Endodermal cell (in vitro differentiated cells): ENCODE data around the gene TRABD2B. TPM values are rescaled to one million over a fixed set of nuclear protein-coding genes. Genes with fewer than 3 reads are reported as not detected.

Source experiments
- DNase-seq: peaks from one replicate; pipeline ENCODE4 v3.0.0-alpha.2; 2017
- H3K27ac ChIP-seq: 2 replicates; pipeline ENCODE4 v1.5.1; 2013; ENCODE audit warnings: mild to moderate bottlenecking, low read depth, low read length, moderate library complexity
- H3K27me3 ChIP-seq: 2 replicates; pipeline ENCODE4 v1.6.1; 2013; ENCODE audit warnings: mild to moderate bottlenecking, low read length, moderate library complexity; ENCODE audit not compliant: insufficient read depth, control insufficient read depth, poor library complexity, severe bottlenecking
- H3K36me3 ChIP-seq: 2 replicates; pipeline ENCODE4 v1.7.0; 2013; ENCODE audit warnings: mild to moderate bottlenecking, low read length, moderate library complexity; ENCODE audit not compliant: control insufficient read depth, insufficient read depth
- H3K4me1 ChIP-seq: one replicate; pipeline ENCODE4 v1.7.0; 2013; ENCODE audit warnings: low read length; ENCODE audit not compliant: control insufficient read depth, insufficient read depth
- H3K4me3 ChIP-seq: 2 replicates; pipeline ENCODE4 v1.5.1; 2013; ENCODE audit warnings: mild to moderate bottlenecking, low read length, moderate library complexity
- H3K9ac ChIP-seq: 2 replicates; pipeline ENCODE4 v1.6.1; 2013; ENCODE audit warnings: mild to moderate bottlenecking, low read length, moderate library complexity; ENCODE audit not compliant: poor library complexity, severe bottlenecking; ENCODE audit errors: extremely low read depth
- H3K9me3 ChIP-seq: 2 replicates; pipeline ENCODE4 v1.6.1; 2013; ENCODE audit warnings: mild to moderate bottlenecking, low read length, moderate library complexity; ENCODE audit not compliant: control insufficient read depth
- H3K27ac Mint-ChIP-seq: 2 replicates; pipeline ENCODE4 v1.8.0; 2020; ENCODE audit warnings: mixed read lengths
- H3K27me3 Mint-ChIP-seq: 2 replicates; pipeline ENCODE4 v1.8.0; 2021; ENCODE audit warnings: mild to moderate bottlenecking, mixed read lengths; ENCODE audit not compliant: insufficient read depth
- H3K36me3 Mint-ChIP-seq: 2 replicates; pipeline ENCODE4 v1.8.0; 2020; ENCODE audit warnings: low read depth, mixed read lengths
- H3K4me1 Mint-ChIP-seq: 2 replicates; pipeline ENCODE4 v1.8.0; 2020; ENCODE audit warnings: mixed read lengths
- H3K4me3 Mint-ChIP-seq: 2 replicates; pipeline ENCODE4 v1.8.0; 2020; ENCODE audit warnings: mild to moderate bottlenecking, moderate library complexity, mixed read lengths
- H3K9me3 Mint-ChIP-seq: 2 replicates; pipeline ENCODE4 v1.8.0; 2020; ENCODE audit warnings: mild to moderate bottlenecking, mixed read lengths
- CTCF ChIP-seq: fragments of 200-600 bp; sonication (generic); conservative IDR thresholded peaks from 2 replicates; pipeline ENCODE4 v1.5.0; 2021; ENCODE audit warnings: antibody characterized with exemption, mild to moderate bottlenecking
- WGBS, 2 experiments: methylation state at CpG; one replicate each; pipeline versions ENCODE4 v1.1.5 to v1.1.7; 2013; ENCODE audit warnings: missing lambda C conversion rate in 2 of 2, mixed read lengths in 1 of 2; ENCODE audit not compliant: insufficient coverage in 1 of 2, insufficient read length in 1 of 2; 5-methylcytosine and 5-hydroxymethylcytosine counted together
- total RNA-seq, 2 donors: library from RNA; stranded (reverse); fragmentation: NEBNext Ultra II Directional in 1 of 2; extraction: Animal tissue kit (Norgen Biotek cat#: 25700) in 1 of 2; gene quantifications; 2 replicates in 1 of 2; 3 replicates in 1 of 2; pipeline ENCODE4 v1.2.1, GENCODE V29; 2021

Gene TRABD2B
- total RNA-seq, 2 donors from 2014 or later: 24.4 to 28.0 TPM

- Mint-ChIP-seq H3K27ac (no peak overlapping the region), H3K36me3 (peaks cover 59% of the 10 kb centered on the region), H3K4me3 (no peak overlapping the region), H3K9me3 (no peaks in the 10 kb centered on the region), H3K27me3 (no peaks in the 10 kb centered on the region), H3K4me1 (no peaks in the 10 kb centered on the region)
- H3K27ac ChIP-seq: no peak overlapping the region
- H3K36me3 ChIP-seq: peaks cover 45% of the 10 kb centered on the region
- H3K4me1 ChIP-seq: peaks cover 4% of the 10 kb centered on the region
- no peak for DNase-seq
- H3K27me3 ChIP-seq: no peaks in the 10 kb centered on the region
- H3K9me3 ChIP-seq: no peaks in the 10 kb centered on the region
- 99% methylated on average over 8 to 11 of the region's 11 CpGs for WGBS, 2 experiments
- H3K9ac ChIP-seq: no peak overlapping the region
- TF ChIP-seq CTCF: no peak
- H3K4me3 ChIP-seq: no peak overlapping the region
Observed at GRCh38 chr1:47772281-47772680, 224.9 kb downstream of the TRABD2B start.

GRCh38 chr1:47771751-47772150 lies 225.4 kb downstream of the TRABD2B start:
- 92 to 100% methylated on average over 1 to 13 of the region's 13 CpGs for WGBS, 2 experiments
- Mint-ChIP-seq H3K27me3 (no peaks in the 10 kb centered on the region), H3K4me3 (no peak overlapping the region), H3K9me3 (no peaks in the 10 kb centered on the region), H3K4me1 (peaks cover 5% of the 10 kb centered on the region), H3K27ac (peak overlapping the region; percentile 48), H3K36me3 (peaks cover 57% of the 10 kb centered on the region)
- no peaks in the 10 kb centered on the region for H3K27me3 ChIP-seq
- H3K4me1 ChIP-seq: peaks cover under 1% of the 10 kb centered on the region
- no peak for DNase-seq
- no peak for TF ChIP-seq CTCF
- H3K9me3 ChIP-seq: no peaks in the 10 kb centered on the region
- peaks cover 45% of the 10 kb centered on the region for H3K36me3 ChIP-seq
- no peak overlapping the region for H3K27ac ChIP-seq
- no peak overlapping the region for H3K4me3 ChIP-seq
- H3K9ac ChIP-seq: no peak overlapping the region

GRCh38 chr1:47769983-47770382 lies 227.2 kb downstream of the TRABD2B start:
- H3K4me3 Mint-ChIP-seq: no peak overlapping the region
- Histone ChIP-seq H3K27ac (no peak overlapping the region), H3K9ac (no peak overlapping the region), H3K9me3 (no peaks in the 10 kb centered on the region), H3K36me3 (peaks cover 30% of the 10 kb centered on the region), H3K4me1 (no peaks in the 10 kb centered on the region), H3K4me3 (no peak overlapping the region), H3K27me3 (no peaks in the 10 kb centered on the region)
- H3K9me3 Mint-ChIP-seq: no peaks in the 10 kb centered on the region
- no peak for DNase-seq
- H3K36me3 Mint-ChIP-seq: peaks cover 46% of the 10 kb centered on the region
- no peaks in the 10 kb centered on the region for H3K27me3 Mint-ChIP-seq
- TF ChIP-seq CTCF: no peak
- peaks cover 21% of the 10 kb centered on the region for H3K4me1 Mint-ChIP-seq
- no peak overlapping the region for H3K27ac Mint-ChIP-seq
- WGBS, 2 experiments: 82 to 95% methylated on average over 3 to 4 of the region's 4 CpGs
